SK-N-SH (cell line): ENCODE measurements around the gene DLK2. TPM values are rescaled to one million over a fixed set of nuclear protein-coding genes. Genes with fewer than 3 reads are reported as not detected.

Source experiments
- CTCF ChIA-PET: fragments of 300-600, 350-600 bp; formaldehyde crosslinking; extraction: SDS; loops from one replicate; lab custom pipeline; 2021; lab: Yijun Ruan, JAX
- POLR2A ChIA-PET: fragments of 350-600 bp; sonication (Branson Sonifier 250); formaldehyde crosslinking; extraction: SDS; loops from one replicate; lab custom pipeline; 2020; ENCODE audit warnings: antibody characterized with exemption, inconsistent platforms; lab: Yijun Ruan, JAX
- DNase-seq: peaks from one replicate; pipeline ENCODE4 v3.0.0; 2012
- H2AFZ ChIP-seq: fragments of 200-600 bp; sonication (generic); 2 replicates; pipeline ENCODE4 v1.8.1; 2016; ENCODE audit warnings: antibody characterized with exemption, mild to moderate bottlenecking, low read depth
- H3F3A ChIP-seq: fragments of 200-600 bp; sonication (generic); replicated peaks from 2 replicates; pipeline ENCODE3; 2016; ENCODE audit warnings: antibody characterized with exemption, mild to moderate bottlenecking; ENCODE audit not compliant: insufficient read depth
- H3K27ac ChIP-seq, 2 experiments: fragments of 200-500 bp in 1 of 2; fragments of 200-600 bp in 1 of 2; sonication (Bioruptor generic) in 1 of 2; sonication (generic), shearing (Covaris generic) in 1 of 2; 2 replicates each; pipeline versions ENCODE4 v1.5.1 to v1.6.1; 2014 to 2016; ENCODE audit warnings: low read depth in 2 of 2, inconsistent platforms in 1 of 2, low read length in 1 of 2, mild to moderate bottlenecking in 1 of 2, mixed read lengths in 1 of 2
- H3K27me3 ChIP-seq: fragments of 200-600 bp; sonication (generic), shearing (Covaris generic); 2 replicates; pipeline ENCODE4 v1.6.1; 2016; ENCODE audit warnings: mixed run types; ENCODE audit not compliant: insufficient read depth
- H3K36me3 ChIP-seq, 2 experiments: fragments of 200-500 bp in 1 of 2; fragments of 200-600 bp in 1 of 2; sonication (Bioruptor generic) in 1 of 2; sonication (generic) in 1 of 2; replicated peaks in 1 of 2; 2 replicates each; pipeline versions ENCODE3 to v1.5.1; 2014 to 2016; ENCODE audit warnings: low read length in 1 of 2, mild to moderate bottlenecking in 1 of 2; ENCODE audit not compliant: insufficient read depth in 2 of 2, control insufficient read depth in 1 of 2
- H3K4me1 ChIP-seq, 2 experiments: fragments of 200-500 bp in 1 of 2; fragments of 200-600 bp in 1 of 2; sonication (Bioruptor generic) in 1 of 2; sonication (generic), shearing (Covaris generic) in 1 of 2; 2 replicates each; pipeline versions ENCODE4 v1.5.1 to v1.6.1; 2014 to 2016; ENCODE audit warnings: low read depth in 1 of 2, low read length in 1 of 2, mixed run types in 1 of 2; ENCODE audit not compliant: insufficient read depth in 2 of 2, control insufficient read depth in 1 of 2
- H3K4me2 ChIP-seq: fragments of 200-600 bp; sonication (generic), shearing (Covaris generic); 2 replicates; pipeline ENCODE4 v1.6.1; 2017; ENCODE audit warnings: mixed run types
- H3K4me3 ChIP-seq, 2 experiments: fragments of 200-500 bp in 1 of 2; fragments of 200-600 bp in 1 of 2; sonication (Bioruptor generic) in 1 of 2; sonication (generic), shearing (Covaris generic) in 1 of 2; 2 replicates each; pipeline versions ENCODE4 v1.5.1 to v1.8.1; 2014 to 2016; ENCODE audit warnings: low read depth in 2 of 2, inconsistent platforms in 1 of 2, low read length in 1 of 2, mild to moderate bottlenecking in 1 of 2, mixed read lengths in 1 of 2, moderate library complexity in 1 of 2
- H3K79me2 ChIP-seq: fragments of 200-600 bp; sonication (generic); 2 replicates; pipeline ENCODE4 v1.8.1; 2017; ENCODE audit warnings: mild to moderate bottlenecking; ENCODE audit not compliant: insufficient read depth
- H3K9ac ChIP-seq: fragments of 200-600 bp; sonication (generic); 2 replicates; pipeline ENCODE4 v1.6.1; 2017; ENCODE audit warnings: mixed run types
- H3K9me2 ChIP-seq: fragments of 200-600 bp; sonication (generic); 2 replicates; pipeline ENCODE4 v1.6.1; 2017; ENCODE audit warnings: mixed run types
- H3K9me3 ChIP-seq: fragments of 200-600 bp; sonication (generic); 2 replicates; pipeline ENCODE4 v1.6.1; 2017; ENCODE audit warnings: mixed run types, mild to moderate bottlenecking, moderate library complexity
- H4K20me1 ChIP-seq: fragments of 200-600 bp; sonication (generic); 2 replicates; pipeline ENCODE4 v1.6.1; 2017; ENCODE audit warnings: mild to moderate bottlenecking, mixed run types; ENCODE audit not compliant: insufficient read depth
- CTCF ChIP-seq: fragments of 200-600 bp; sonication (generic); IDR thresholded peaks from 2 replicates; pipeline ENCODE4 v1.6.1; 2017; ENCODE audit warnings: antibody characterized with exemption, mild to moderate bottlenecking, moderate library complexity
- EP300 ChIP-seq, 2 experiments: IDR thresholded peaks; 2 replicates each; pipeline versions ENCODE4 v1.4.0 to v1.6.1; 2012; ENCODE audit warnings: borderline replicate concordance in 1 of 2, low read depth in 1 of 2, low read length in 1 of 2
- FOXJ3 ChIP-seq: sonication (generic); formaldehyde crosslinking; IDR thresholded peaks from 2 replicates; pipeline ENCODE4 v1.5.1; 2020; ENCODE audit warnings: mild to moderate bottlenecking, missing genetic modification reagents
- FOXM1 ChIP-seq: IDR thresholded peaks from 2 replicates; pipeline ENCODE4 v1.4.0; 2012; ENCODE audit warnings: low read depth, mild to moderate bottlenecking
- GABPA ChIP-seq: IDR thresholded peaks from 2 replicates; pipeline ENCODE4 v1.4.0; 2012; ENCODE audit warnings: low read depth, mild to moderate bottlenecking
- JUND ChIP-seq: IDR thresholded peaks from 2 replicates; pipeline ENCODE4 v1.4.0; 2012
- NFIC ChIP-seq: IDR thresholded peaks from 2 replicates; pipeline ENCODE4 v1.4.0; 2012; ENCODE audit warnings: borderline replicate concordance
- POLR2AphosphoS5 ChIP-seq: IDR thresholded peaks from 2 replicates; pipeline ENCODE4 v1.6.1; 2012; ENCODE audit warnings: low read depth, low read length
- REST ChIP-seq: IDR thresholded peaks from 2 replicates; pipeline ENCODE4 v1.6.1; 2012; ENCODE audit warnings: mild to moderate bottlenecking, low read depth, low read length, moderate library complexity
- RFX5 ChIP-seq: IDR thresholded peaks from 2 replicates; pipeline ENCODE4 v1.6.1; 2012; ENCODE audit warnings: mild to moderate bottlenecking, improper control_type of control experiment, low read length
- SMC3 ChIP-seq: IDR thresholded peaks from 2 replicates; pipeline ENCODE4 v1.6.1; 2012; ENCODE audit warnings: low read depth, low read length, improper control_type of control experiment
- TEAD4 ChIP-seq: IDR thresholded peaks from 2 replicates; pipeline ENCODE4 v1.4.0; 2012; ENCODE audit warnings: mild to moderate bottlenecking, borderline replicate concordance; ENCODE audit not compliant: insufficient read depth
- USF2 ChIP-seq: fragments of 150-350 bp; IDR thresholded peaks from 2 replicates; pipeline ENCODE4 v1.6.1; 2017; ENCODE audit warnings: antibody characterized with exemption, low read length, low read depth, borderline replicate concordance
- WGBS: methylation state at CpG from one replicate; pipeline ENCODE4 v1.1.6; 2017; ENCODE audit warnings: low lambda C conversion rate; 5-methylcytosine and 5-hydroxymethylcytosine counted together
- polyA plus RNA-seq, 3 experiments: library from polyadenylated mRNA; depleted of rRNA; stranded (reverse); fragments of >200 nt; gene quantifications; 2 replicates each; pipeline ENCODE4 v1.2.3, GENCODE V29; 2012

The DLK2 gene
- polyA plus RNA-seq, 1 of the 3 experiments (the other 2 are of a cell fraction): 3.9 TPM

- no peaks in the 10 kb centered on the region for H3K9me2 ChIP-seq
- no peak overlapping the region for H3K27ac ChIP-seq
- no peaks in the 10 kb centered on the region for H3K79me2 ChIP-seq
- H3K4me3 ChIP-seq: no peak overlapping the region
- no peaks in the 10 kb centered on the region for H3F3A ChIP-seq
- no peak for TF ChIP-seq NFIC
- no peak for TF ChIP-seq FOXM1
- TF ChIP-seq GABPA: no peak
- TF ChIP-seq JUND: no peak
- no peak for TF ChIP-seq CTCF
- TF ChIP-seq RFX5: no peak
- no peak for TF ChIP-seq SMC3
- TF ChIP-seq FOXJ3: no peak
- no peak for TF ChIP-seq POLR2AphosphoS5
- no peak for TF ChIP-seq EP300 (IDR thresholded peaks at IDR 0.05; ENCODE audit: borderline replicate concordance in 1 of 2, low read depth in 1 of 2, low read length in 1 of 2)
- 93% methylated on average over 10 of the region's 16 CpGs for whole genome bisulfite sequencing
- H3K4me1 ChIP-seq: no peaks in the 10 kb centered on the region
- no peaks in the 10 kb centered on the region for H4K20me1 ChIP-seq
- H3K9ac ChIP-seq: no peak overlapping the region
- H2AFZ ChIP-seq: no peak overlapping the region
- ChIA-PET POLR2A (no interaction called here), CTCF (interaction anchor here (0.7 to 2.8 kb wide), 4 partner anchors 9 to 61 kb away, joined by 3 to 16 read pairs (median 8); partner anchors contain the start of gene DLK2)
- DNase-seq: no peak
- H3K36me3 ChIP-seq: peaks cover 7 to 49% of the 10 kb centered on the region in 2 experiments
- H3K27me3 ChIP-seq: no peaks in the 10 kb centered on the region
- no peak overlapping the region for H3K4me2 ChIP-seq
- H3K9me3 ChIP-seq: no peaks in the 10 kb centered on the region
Observed at GRCh38 chr6:43445576-43445975, 9.8 kb downstream of the DLK2 start.

- DNase-seq: peak; percentile 11
- Histone ChIP-seq H4K20me1 (no peaks in the 10 kb centered on the region), H3K9ac (no peak overlapping the region), H3K9me3 (no peaks in the 10 kb centered on the region), H3F3A (no peaks in the 10 kb centered on the region), H3K9me2 (no peaks in the 10 kb centered on the region), H3K27ac (no peak overlapping the region), H3K4me3 (no peak overlapping the region), H3K79me2 (no peaks in the 10 kb centered on the region), H3K36me3 (peaks cover 4 to 39% of the 10 kb centered on the region in 2 experiments), H2AFZ (no peak overlapping the region), H3K4me2 (no peak overlapping the region), H3K4me1 (no peaks in the 10 kb centered on the region), H3K27me3 (no peaks in the 10 kb centered on the region)
- WGBS: 90% methylated on average over 8 of the region's 8 CpGs
- ChIA-PET CTCF (interaction anchor here (0.7 to 2.8 kb wide), 5 partner anchors 10 to 65 kb away, joined by 3 to 16 read pairs (median 8); partner anchors contain the start of genes DLK2 and LRRC73), POLR2A (interaction anchor here (1.1 to 1.3 kb wide), 3 partner anchors 10 to 45 kb away, joined by 3 to 5 read pairs (median 3); partner anchors contain the start of gene DLK2)
- TF ChIP-seq FOXJ3: no peak
- no peak for TF ChIP-seq REST
- no peak for TF ChIP-seq TEAD4
- TF ChIP-seq USF2: no peak
Observed at GRCh38 chr6:43444582-43444981, 10.8 kb downstream of the DLK2 start.
